Right forelimb (tissue), 1 donor: ENCODE results near the gene IQCE.

Experiments
- DNase-seq: peaks from one replicate; pipeline ENCODE4 v3.0.0-alpha.2; 2018

Gene IQCE

GRCh38 chr7:2621061-2621828 is 62.5 kb downstream of the IQCE start:
- peak; percentile 90 for DNase-seq

- DNase-seq = peak; percentile 86
Measured at GRCh38 chr7:2621948-2622640, 63.3 kb downstream of the IQCE start.

- no peak for DNase-seq
Measured at GRCh38 chr7:2622869-2623697, 64.3 kb downstream of the IQCE start.

GRCh38 chr7:2623698-2624014 is 64.9 kb downstream of the IQCE start:
- no peak for DNase-seq

GRCh38 chr7:2624293-2624886 is 65.6 kb downstream of the IQCE start:
- no peak for DNase-seq

- peak; percentile 88 for DNase-seq
Measured at GRCh38 chr7:2626498-2627117, 67.8 kb downstream of the IQCE start.

GRCh38 chr7:2627258-2628129 is 68.7 kb downstream of the IQCE start:
- DNase-seq = no peak

GRCh38 chr7:2628130-2628482 is 69.3 kb downstream of the IQCE start:
- no peak for DNase-seq

- no peak for DNase-seq
Measured at GRCh38 chr7:2628891-2629290, 70.1 kb downstream of the IQCE start.

- DNase-seq = no peak
Measured at GRCh38 chr7:2629746-2630681, 71.2 kb downstream of the IQCE start.

GRCh38 chr7:2631946-2632732 is 73.4 kb downstream of the IQCE start, which contains the start of gene TTYH3:
TTYH3 (plus strand) TSS chr7:2631986; CDS start chr7:2632156, 170 bp downstream.
- no peak for DNase-seq

- peak; percentile 77 for DNase-seq
Measured at GRCh38 chr7:2632733-2633537, 74.2 kb downstream of the IQCE start.

- no peak for DNase-seq
Measured at GRCh38 chr7:2633538-2634266, 74.9 kb downstream of the IQCE start.

- DNase-seq = no peak
Measured at GRCh38 chr7:2634267-2635145, 75.7 kb downstream of the IQCE start.

- no peak for DNase-seq
Measured at GRCh38 chr7:2635148-2635668, 76.4 kb downstream of the IQCE start.

- no peak for DNase-seq
Measured at GRCh38 chr7:2635810-2636701, 77.3 kb downstream of the IQCE start.
